ENCODE results near the gene ZYX.
"Not testable (repeated sequence)": the region's sequence is repeated elsewhere in the genome, so short reads cannot be mapped to it uniquely, and the experiment has no call there.

The ZYX gene

DNA sequence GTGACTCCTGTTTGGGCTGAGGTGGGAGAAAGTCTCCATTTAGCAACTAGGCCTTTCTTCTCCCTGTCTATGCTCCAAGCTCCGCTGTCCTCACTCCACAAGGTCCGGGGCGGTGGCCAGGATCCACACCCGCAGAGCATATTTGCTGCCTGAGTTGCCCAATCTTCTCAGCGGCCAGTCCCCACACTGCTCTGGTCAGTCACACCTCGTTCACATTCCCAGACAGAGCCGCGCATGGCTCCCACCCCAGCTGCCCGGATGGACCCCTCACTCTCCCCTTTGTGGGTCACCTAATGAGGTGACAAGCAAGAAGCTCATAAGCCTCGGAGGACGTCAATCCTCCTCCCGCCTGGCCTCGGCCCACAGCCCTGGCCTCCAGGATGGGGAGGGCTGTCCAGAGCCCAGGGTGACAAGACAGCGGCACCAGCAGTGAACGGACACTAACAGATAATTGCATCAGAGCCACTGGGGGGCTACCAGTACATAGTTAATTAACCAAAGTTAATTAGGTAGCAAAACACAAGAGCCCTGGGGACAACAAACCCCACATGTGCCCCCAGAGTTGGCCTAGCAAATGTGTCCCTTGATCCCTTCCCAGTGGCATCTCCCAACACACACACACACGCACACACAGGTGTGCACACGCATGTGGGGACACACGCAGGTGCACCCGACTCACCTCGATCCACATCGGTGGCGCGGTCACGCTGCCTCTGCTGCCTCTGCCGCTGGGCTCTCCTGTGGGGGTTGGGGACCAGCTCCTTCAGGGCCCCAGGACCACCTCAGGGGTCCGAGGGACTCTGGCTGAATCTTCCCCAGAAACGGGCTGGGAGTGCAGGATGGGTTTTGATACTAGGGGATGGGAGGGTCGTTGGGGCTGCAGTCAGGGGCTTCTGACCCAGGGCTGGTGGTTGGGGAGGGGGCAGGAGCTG, 15.7 kb downstream of the ZYX start:
- DNase-seq (ENCODE audit: low read depth, low spot score) = no peak

- DNase-seq (ENCODE audit: low read depth, low spot score) = no peak
These were observed 16.8 kb downstream of the ZYX start for GRCh38 chr7:143397710-143398530.

DNA sequence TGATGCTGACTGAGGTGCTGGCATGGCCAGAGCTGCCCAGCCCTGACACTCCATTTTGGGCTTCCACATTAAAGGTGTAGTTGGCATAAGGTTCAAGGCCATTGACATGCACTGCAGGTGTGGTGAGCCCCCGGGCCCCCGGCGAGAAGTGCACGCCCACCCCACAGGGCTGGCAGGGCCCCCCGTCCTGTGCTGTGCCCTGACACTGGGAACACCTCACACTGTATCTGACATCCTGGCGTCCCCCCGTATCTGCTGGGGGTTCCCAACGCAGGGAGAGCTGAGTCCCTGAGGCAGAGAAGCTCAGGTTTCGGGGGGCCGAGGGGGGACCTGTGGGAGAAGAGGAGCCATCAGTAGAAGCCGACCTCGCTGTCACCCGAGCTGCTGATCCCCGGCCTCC, 17.5 kb downstream of the ZYX start:
- no peak for DNase-seq (ENCODE audit: low read depth, low spot score)

- no peak for DNase-seq (ENCODE audit: low read depth, low spot score)
These were observed 18.0 kb downstream of the ZYX start for GRCh38 chr7:143399151-143399550.

GRCh38 chr7:143399642-143400041, 18.5 kb downstream of the ZYX start:
- no peak for DNase-seq (ENCODE audit: low read depth, low spot score)

GRCh38 chr7:143401265-143401664, 20.1 kb downstream of the ZYX start:
- no peak for DNase-seq (ENCODE audit: low read depth, low spot score)

GRCh38 chr7:143402233-143402632, 21.1 kb downstream of the ZYX start:
- DNase-seq (ENCODE audit: low read depth, low spot score) = not testable (repeated sequence)

- DNase-seq (ENCODE audit: low read depth, low spot score) = no peak
These were observed 24.2 kb downstream of the ZYX start for GRCh38 chr7:143405173-143406001.

DNA sequence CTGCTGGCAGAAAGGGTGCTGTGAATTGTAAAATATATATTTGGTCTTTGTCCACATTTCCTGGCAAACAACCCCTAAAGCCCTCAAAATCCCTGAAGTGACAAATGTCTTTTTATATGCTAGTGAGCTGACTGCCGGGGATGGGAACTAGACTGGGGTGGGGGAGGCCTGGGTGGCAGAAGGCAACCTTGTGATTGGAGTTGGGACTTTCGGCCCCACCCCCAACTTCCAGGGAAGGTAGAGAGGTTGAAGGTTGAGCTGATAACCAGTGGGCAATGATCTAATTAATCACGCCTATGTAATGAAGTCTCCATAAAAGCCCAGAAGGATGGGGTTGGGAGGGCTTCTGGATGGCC, 24.8 kb downstream of the ZYX start:
- peak; percentile 61 for DNase-seq (ENCODE audit: low read depth, low spot score)

GRCh38 chr7:143407287-143408251, 26.4 kb downstream of the ZYX start:
- no peak for DNase-seq (ENCODE audit: low read depth, low spot score)

DNA sequence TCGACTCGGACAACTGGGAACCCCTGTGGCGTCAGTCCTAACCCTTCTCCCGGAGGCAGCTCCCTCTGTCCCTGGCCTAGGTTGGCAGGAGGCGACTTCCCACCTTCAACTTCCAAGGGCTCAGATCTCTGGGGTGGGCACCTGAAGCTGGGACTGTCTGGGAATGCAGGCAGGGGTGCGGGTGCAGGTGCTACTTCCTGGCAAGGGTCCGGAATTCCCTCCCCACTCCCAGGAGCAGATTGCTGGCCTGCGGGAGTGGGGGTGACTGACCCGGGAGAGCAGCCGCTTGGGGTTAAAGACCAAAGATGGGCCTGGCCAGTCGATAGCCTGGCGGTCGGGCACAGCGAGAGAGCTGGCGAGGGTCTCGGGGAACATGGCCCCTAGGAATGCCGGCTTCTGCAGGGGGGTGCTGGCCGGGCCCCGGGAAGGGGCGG, 27.1 kb downstream of the ZYX start:
- DNase-seq (ENCODE audit: low read depth, low spot score) = no peak

DNA sequence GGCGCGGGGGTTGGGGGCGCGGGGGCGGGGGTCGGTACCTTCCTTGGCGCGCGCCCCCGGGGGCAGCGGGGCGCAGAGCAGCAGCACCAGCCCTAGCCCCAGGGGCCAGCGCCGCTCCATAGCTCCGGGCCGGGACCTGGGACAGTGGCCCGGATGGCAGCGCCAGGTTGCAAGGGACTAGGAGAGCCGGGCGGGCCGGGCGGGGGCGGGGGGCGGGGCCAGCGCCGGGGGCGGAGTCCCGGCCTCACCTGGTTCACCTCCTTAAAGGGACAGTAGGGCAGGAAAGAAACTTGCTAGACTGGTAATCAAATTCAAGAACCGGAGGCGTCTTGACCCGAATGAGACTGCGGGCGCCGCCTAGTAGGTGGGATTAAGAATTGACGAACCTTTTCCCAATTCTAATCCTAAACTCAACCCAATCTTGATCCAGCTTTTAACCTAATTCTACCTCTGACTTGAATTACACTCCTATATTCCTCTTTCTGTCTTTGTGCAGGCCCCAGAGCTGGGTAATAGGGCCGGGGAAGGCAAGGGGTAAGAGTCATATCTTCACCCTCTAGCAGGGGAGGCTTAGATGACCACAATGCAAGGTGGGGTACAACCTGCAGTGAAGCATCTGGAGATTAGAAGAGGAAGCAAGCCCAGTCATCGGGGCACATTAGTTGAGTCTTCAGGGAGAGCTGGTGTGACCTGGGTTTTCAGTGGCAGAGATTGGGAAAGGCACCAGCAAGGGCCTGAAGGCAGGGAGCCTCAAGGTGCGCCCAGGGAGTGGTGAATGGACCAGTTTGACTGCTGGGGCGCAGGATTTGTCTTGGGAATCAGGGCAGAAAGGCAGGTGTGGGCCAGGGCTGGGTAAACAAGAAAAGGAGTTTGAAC, 27.8 kb downstream of the ZYX start, which contains the start of gene EPHA1:
Gene EPHA1, minus strand, starts transcription at position 171 of the 876 bp plus-strand sequence. Its CDS starts 51 bp downstream, at position 120.
- DNase-seq (ENCODE audit: low read depth, low spot score) = peak; percentile 78

GRCh38 chr7:143410521-143411004, 29.4 kb downstream of the ZYX start:
- no peak for DNase-seq (ENCODE audit: low read depth, low spot score)

DNA sequence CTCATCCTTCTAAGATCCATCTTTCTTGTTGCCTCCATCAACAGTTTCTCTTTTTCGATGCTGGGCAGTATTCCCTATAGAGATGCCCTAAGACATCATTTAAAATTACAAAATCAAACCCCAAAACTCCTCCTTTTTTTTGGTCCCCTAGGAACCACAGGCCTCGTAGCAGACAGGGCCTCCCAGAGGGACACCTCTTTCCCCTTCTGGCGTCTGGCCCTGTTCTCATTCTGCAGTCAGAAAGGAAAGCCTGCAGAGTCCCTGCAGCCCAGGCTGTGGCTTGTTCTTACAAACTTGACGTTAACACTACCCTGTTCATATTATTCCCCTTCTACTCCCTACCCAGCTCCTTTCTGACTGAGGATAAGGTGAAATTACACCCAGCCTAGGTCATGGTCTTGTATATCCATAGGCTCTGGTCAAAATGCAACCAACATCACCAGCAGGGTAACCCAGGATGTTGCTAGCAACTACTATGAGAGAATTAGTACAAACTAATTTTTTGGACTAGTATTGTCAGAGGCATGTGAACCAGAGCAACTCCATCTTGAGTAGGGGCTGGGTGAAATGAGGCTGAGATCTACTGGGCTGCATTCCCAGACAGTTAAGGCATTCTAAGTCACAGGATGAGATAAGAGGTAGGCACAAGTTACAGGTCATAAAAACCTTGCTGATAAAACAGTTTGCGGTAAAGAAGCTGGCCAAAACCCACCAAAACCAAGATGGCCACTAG, 31.0 kb downstream of the ZYX start:
- no peak for DNase-seq (ENCODE audit: low read depth, low spot score)

GRCh38 chr7:143413123-143413522, 32.0 kb downstream of the ZYX start:
- no peak for DNase-seq (ENCODE audit: low read depth, low spot score)

GRCh38 chr7:143415209-143415608, 34.1 kb downstream of the ZYX start:
- DNase-seq (ENCODE audit: low read depth, low spot score) = not testable (repeated sequence)

DNA sequence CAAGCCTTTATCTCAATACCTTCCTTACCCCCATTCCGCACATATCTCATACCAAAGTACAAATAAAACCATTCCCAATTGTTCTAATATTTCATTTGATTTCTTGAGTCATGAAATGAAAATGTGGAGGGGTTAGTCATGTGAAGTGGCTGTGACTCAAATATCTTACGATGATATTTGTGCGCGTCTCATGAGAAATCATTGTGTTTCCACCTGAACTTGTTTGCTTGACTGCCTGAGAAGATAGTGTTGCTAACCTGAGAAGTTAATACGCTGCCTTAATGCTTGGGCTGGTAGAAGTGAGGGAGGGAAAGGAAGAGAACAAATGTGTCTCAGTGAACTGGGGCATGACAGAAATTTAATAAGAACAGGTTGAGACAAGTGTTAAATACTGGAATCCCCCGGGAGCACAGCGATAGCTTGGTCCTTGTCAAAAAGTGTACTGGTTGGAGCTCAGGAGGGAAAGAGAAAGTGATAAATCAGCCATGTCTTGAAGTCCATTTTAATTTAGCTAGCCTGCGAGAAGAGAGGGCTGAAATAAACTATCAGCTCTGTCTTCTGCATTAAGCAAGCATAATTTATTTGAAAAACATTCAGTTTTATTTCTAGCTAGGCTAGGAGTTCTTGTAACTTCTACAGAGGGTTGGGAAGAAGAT, 34.7 kb downstream of the ZYX start:
- no peak for DNase-seq (ENCODE audit: low read depth, low spot score)

DNA sequence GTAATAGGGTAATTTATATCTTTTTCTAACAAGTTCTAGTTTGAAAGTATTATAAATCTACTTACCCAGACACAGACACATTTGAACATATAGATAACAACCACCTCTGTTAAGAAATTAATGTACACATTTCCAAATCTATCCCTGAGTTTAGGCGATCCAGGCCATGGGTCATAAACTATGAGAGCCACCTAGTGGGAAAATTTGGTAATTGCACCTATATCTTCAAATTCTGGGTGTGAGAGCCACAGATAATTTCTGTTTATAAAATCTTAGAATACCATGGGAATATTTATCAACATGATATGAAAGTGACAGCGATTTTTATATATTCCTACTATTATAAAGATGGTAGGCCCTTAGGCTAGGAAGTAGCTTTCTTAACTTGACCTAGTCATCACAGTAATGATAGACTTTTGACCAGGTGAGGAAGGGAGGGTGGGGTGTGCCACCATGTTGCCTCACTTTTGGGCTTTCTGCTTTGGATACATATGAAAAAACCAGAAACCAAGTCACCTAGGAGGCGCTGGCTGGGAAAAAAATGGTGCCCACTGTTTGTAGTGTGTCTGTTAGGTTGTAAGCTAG, 35.5 kb downstream of the ZYX start:
- DNase-seq (ENCODE audit: low read depth, low spot score) = no peak

All from iPS DF 19.7 (cell line).